Prostate gland (tissue), 2 donors: Measurements from ENCODE around the gene TSC22D1. TPM values are rescaled to one million over a fixed set of nuclear protein-coding genes. Genes with fewer than 3 reads are reported as not detected.

Experiments used
- DNase-seq: peaks from one replicate; pipeline ENCODE4 v3.0.0-alpha.2; 2019; ENCODE audit warnings: low spot score
- H3K27ac ChIP-seq, 2 donors: fragments of 200-600 bp; sonication (generic); 2 replicates each; pipeline ENCODE4 v1.5.1; 2017 to 2019
- H3K27me3 ChIP-seq: fragments of 200-600 bp; sonication (generic); replicated peaks from 2 replicates; pipeline ENCODE4 v1.5.1; 2019; ENCODE audit not compliant: insufficient read depth
- H3K36me3 ChIP-seq, 2 donors: fragments of 200-600 bp; sonication (generic); 1 replicate in 1 of 2; 2 replicates in 1 of 2; pipeline versions ENCODE4 v1.5.1 to v1.8.1; 2017 to 2019
- H3K4me1 ChIP-seq: fragments of 200-600 bp; sonication (generic); replicated peaks from 2 replicates; pipeline ENCODE4 v1.5.1; 2019
- H3K4me3 ChIP-seq, 2 donors: fragments of 200-600 bp; sonication (generic); 2 replicates each; pipeline ENCODE4 v1.5.1; 2017 to 2019
- H3K9me3 ChIP-seq: fragments of 200-600 bp; sonication (generic); 2 replicates; pipeline ENCODE4 v1.5.1; 2017
- POLR2A ChIP-seq: fragments of 450-650 bp; IDR thresholded peaks from one replicate; pipeline ENCODE4 v1.6.1; 2016; ENCODE audit warnings: antibody characterized with exemption, mild to moderate bottlenecking
- POLR2AphosphoS5 ChIP-seq: sonication (generic); formaldehyde crosslinking; IDR thresholded peaks from one replicate; pipeline ENCODE4 v1.6.1; 2017; ENCODE audit warnings: antibody characterized with exemption
- WGBS: methylation state at CpG from one replicate; pipeline ENCODE4 v1.1.5; 2018; 5-methylcytosine and 5-hydroxymethylcytosine counted together
- intact Hi-C: fragments of 100-400 bp; cut with DNase I; formaldehyde crosslinking; loops from one replicate; pipeline ENCODE4 v1.14.2; 2022
- total RNA-seq, 2 donors: library from RNA; depleted of rRNA; stranded (reverse); fragments of >200 nt; gene quantifications; one replicate each; pipeline ENCODE4 v1.1.0, GENCODE V29; 2016
- TF ChIP-seq, protein P1 (sequence below), 4 experiments: fragments of 200-600 bp in 2 of 4; fragments of 450-650 bp in 2 of 4; sonication (generic) in 2 of 4; IDR thresholded peaks; 1 replicate in 3 of 4; 2 replicates in 1 of 4; pipeline ENCODE4 v1.5.1; 2016 to 2019; ENCODE audit warnings: antibody characterized with exemption in 4 of 4, mild to moderate bottlenecking in 2 of 4, moderate library complexity in 2 of 4

The TSC22D1 gene
- total RNA-seq, 2 donors from 2014 or later: 185 to 237 TPM

DNA sequence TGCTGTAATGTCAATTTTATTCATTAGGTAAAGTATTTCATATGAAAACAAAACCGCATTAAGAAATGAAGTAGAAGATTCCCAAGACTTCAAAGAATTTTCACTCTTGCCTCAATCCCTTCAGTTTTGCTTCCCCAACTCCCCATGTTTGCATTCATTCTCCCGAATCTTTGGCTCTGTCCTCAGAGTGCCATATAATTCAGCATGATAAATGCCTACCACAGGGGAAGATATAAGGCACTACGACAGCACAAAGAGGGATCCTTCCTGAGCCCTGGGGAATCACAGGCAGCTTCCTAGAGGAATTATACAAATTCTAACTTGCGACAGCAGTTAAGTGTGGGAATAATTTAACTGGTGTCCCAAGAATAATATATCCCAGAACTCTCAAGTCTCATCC lies 68.5 kb downstream of the TSC22D1 start:
- Histone ChIP-seq H3K27ac (no peak overlapping the region), H3K27me3 (no peaks in the 10 kb centered on the region), H3K9me3 (no peaks in the 10 kb centered on the region), H3K4me1 (no peaks in the 10 kb centered on the region), H3K4me3 (no peak overlapping the region), H3K36me3 (no peaks in the 10 kb centered on the region)
- intact Hi-C loops: no loop called here
- TF ChIP-seq POLR2A: no peak
- no peak for TF ChIP-seq POLR2AphosphoS5
- TF ChIP-seq, protein P1, sequence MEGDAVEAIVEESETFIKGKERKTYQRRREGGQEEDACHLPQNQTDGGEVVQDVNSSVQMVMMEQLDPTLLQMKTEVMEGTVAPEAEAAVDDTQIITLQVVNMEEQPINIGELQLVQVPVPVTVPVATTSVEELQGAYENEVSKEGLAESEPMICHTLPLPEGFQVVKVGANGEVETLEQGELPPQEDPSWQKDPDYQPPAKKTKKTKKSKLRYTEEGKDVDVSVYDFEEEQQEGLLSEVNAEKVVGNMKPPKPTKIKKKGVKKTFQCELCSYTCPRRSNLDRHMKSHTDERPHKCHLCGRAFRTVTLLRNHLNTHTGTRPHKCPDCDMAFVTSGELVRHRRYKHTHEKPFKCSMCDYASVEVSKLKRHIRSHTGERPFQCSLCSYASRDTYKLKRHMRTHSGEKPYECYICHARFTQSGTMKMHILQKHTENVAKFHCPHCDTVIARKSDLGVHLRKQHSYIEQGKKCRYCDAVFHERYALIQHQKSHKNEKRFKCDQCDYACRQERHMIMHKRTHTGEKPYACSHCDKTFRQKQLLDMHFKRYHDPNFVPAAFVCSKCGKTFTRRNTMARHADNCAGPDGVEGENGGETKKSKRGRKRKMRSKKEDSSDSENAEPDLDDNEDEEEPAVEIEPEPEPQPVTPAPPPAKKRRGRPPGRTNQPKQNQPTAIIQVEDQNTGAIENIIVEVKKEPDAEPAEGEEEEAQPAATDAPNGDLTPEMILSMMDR (IDR thresholded peaks at IDR 0.05): no peak
- no peak for DNase-seq
- WGBS: 90% methylated on average over 4 of the region's 4 CpGs

DNA sequence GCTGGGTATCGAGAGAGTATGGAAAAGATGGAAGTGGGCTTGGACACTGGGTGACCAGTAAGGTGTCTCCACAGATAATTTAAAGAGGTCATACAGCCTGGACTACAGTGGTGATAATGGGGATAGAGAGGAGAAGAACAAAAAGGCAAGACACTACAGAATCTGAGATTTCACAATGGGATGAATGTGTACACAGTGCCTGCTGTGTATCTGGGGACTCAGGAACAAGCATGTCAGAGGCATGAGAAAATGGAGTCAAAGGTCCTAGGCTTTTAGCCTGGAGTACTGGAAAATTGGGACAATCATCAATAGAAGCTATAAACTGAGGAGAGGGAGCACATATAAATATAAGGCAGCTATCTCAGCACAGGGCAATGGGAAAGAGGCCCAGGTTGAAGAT lies 69.4 kb downstream of the TSC22D1 start:
- DNase-seq: no peak
- intact Hi-C loops: no loop called here

DNA sequence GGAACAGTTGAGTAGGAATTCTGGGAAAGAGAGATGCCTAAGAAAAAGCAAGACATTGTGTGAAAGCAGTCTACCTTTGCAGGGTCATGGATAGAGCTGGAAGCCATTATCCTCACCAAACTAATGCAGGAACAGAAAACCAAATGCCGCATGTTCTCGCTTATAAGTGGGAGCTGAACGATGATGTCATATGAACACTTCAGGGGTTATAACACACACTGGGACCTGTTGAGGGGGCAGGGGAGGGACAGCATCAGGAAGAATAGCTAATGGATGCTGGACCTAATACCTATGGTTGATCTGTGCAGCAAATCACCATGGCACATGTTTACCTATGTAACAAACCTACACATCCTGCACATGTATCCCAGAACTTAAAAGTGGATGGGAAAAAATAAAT lies 69.9 kb downstream of the TSC22D1 start:
- Histone ChIP-seq H3K9me3 (no peaks in the 10 kb centered on the region), H3K4me1 (no peaks in the 10 kb centered on the region), H3K36me3 (no peaks in the 10 kb centered on the region), H3K27ac (no peak overlapping the region), H3K27me3 (no peaks in the 10 kb centered on the region), H3K4me3 (no peak overlapping the region)
- WGBS: 96% methylated on average over 3 of the region's 3 CpGs
- intact Hi-C loops: no loop called here
- DNase-seq: no peak
- TF ChIP-seq, protein P1 (IDR thresholded peaks at IDR 0.05): no peak
- TF ChIP-seq POLR2AphosphoS5 (no peak), POLR2A (no peak)

More for the DNA sequence above, 69.4 kb downstream of the TSC22D1 start:
- Histone ChIP-seq H3K4me3 (no peak overlapping the region), H3K9me3 (no peaks in the 10 kb centered on the region), H3K27me3 (no peaks in the 10 kb centered on the region), H3K27ac (no peak overlapping the region), H3K4me1 (no peaks in the 10 kb centered on the region), H3K36me3 (no peaks in the 10 kb centered on the region)
- WGBS: 97% methylated on average over 1 of the region's 1 CpG
- TF ChIP-seq, protein P1 (IDR thresholded peaks at IDR 0.05): no peak
- TF ChIP-seq POLR2AphosphoS5: no peak

DNA sequence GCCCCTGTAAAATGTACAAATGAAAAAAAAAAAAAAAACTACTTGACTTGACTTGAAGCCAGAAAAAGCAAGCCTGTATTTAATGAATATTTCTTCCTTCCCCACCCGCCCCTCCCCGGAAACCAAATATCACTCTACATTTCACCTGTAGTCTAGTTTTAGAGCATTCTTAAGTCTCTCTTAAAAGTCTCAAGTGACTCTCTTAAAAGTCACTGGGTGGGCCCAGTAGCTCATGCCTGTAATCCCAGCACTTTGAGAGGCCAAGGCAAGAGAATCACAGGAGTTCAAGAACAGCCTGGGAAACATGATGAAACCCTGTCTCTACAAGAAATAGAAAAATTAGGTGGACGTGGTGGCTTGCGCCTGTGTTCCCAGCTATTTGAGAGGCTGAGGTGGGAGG lies 72.0 kb downstream of the TSC22D1 start:
- no peak overlapping the region for H3K27ac ChIP-seq

DNA sequence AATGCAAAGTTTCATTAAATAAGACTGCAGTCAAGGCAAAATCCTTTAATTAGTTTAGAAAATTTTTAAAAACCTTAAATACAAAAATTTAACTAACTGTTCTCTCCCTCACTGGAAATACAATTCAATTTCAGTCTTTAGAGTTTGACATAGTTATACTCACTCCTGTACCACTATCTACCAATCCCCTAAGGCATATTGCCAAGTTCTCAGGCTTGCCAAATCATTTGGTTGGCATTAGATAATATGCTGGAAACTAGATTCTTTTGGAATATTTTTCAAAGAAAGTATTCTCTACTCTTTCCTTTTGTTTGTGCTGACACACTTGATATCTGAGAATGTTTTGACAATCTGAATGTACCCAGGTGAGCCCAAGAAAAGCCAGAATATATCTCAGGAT lies 77.2 kb downstream of the TSC22D1 start:
- TF ChIP-seq, protein P1 (IDR thresholded peaks at IDR 0.05): no peak
- TF ChIP-seq POLR2A: no peak
- TF ChIP-seq POLR2AphosphoS5: no peak
- DNase-seq: no peak
- Histone ChIP-seq H3K27ac (no peak overlapping the region), H3K36me3 (no peaks in the 10 kb centered on the region), H3K4me1 (no peaks in the 10 kb centered on the region), H3K4me3 (no peak overlapping the region), H3K9me3 (no peaks in the 10 kb centered on the region), H3K27me3 (no peaks in the 10 kb centered on the region)
- intact Hi-C loops: no loop called here

More for the DNA sequence above, 72.0 kb downstream of the TSC22D1 start:
- DNase-seq: no peak
- TF ChIP-seq, protein P1 (IDR thresholded peaks at IDR 0.05): no peak
- no peak for TF ChIP-seq POLR2A
- H3K36me3 ChIP-seq: no peaks in the 10 kb centered on the region
- no peak overlapping the region for H3K4me3 ChIP-seq
- WGBS: 86% methylated on average over 4 of the region's 4 CpGs
- no peaks in the 10 kb centered on the region for H3K27me3 ChIP-seq
- H3K4me1 ChIP-seq: no peaks in the 10 kb centered on the region
- intact Hi-C loops: no loop called here
- H3K9me3 ChIP-seq: no peaks in the 10 kb centered on the region
